ENCODE data around the gene EPN2. TPM values are rescaled to one million over a fixed set of nuclear protein-coding genes. Genes with fewer than 3 reads are reported as not detected.

The EPN2 gene
- total and polyA plus RNA-seq, 2 experiments from 2014 or later = 34.0 to 149 TPM

GRCh38 chr17:19378416-19379360, 141.5 kb downstream of the EPN2 start, which contains the start of gene MAPK7 (continued):
- no peak for TF ChIP-seq ZNF462 (CRISPR knock-in tag; IDR thresholded peaks at IDR 0.05)
- no peak for TF ChIP-seq EZH2 (IDR thresholded peaks at IDR 0.05; ENCODE audit: low read depth, unreplicated experiment)
- TF ChIP-seq EZH2phosphoT487 (IDR thresholded peaks at IDR 0.05; ENCODE audit: unreplicated experiment) = no peak
- TF ChIP-seq ZNF331 (CRISPR knock-in tag; IDR thresholded peaks at IDR 0.05; ENCODE audit: low read depth) = no peak
- TF ChIP-seq ZNF114 (CRISPR knock-in tag; IDR thresholded peaks at IDR 0.05) = no peak
- no peak for TF ChIP-seq JUNB (IDR thresholded peaks at IDR 0.05; ENCODE audit: unreplicated experiment)
- no peak for TF ChIP-seq CREB1 (CRISPR knock-in tag; IDR thresholded peaks at IDR 0.05; ENCODE audit: low read depth)
- no peak for TF ChIP-seq ETS1 (IDR thresholded peaks at IDR 0.05)
- TF ChIP-seq REST (IDR thresholded peaks at IDR 0.05; ENCODE audit: unreplicated experiment) = no peak
